ENCODE measurements around the gene FADS2.

DNA sequence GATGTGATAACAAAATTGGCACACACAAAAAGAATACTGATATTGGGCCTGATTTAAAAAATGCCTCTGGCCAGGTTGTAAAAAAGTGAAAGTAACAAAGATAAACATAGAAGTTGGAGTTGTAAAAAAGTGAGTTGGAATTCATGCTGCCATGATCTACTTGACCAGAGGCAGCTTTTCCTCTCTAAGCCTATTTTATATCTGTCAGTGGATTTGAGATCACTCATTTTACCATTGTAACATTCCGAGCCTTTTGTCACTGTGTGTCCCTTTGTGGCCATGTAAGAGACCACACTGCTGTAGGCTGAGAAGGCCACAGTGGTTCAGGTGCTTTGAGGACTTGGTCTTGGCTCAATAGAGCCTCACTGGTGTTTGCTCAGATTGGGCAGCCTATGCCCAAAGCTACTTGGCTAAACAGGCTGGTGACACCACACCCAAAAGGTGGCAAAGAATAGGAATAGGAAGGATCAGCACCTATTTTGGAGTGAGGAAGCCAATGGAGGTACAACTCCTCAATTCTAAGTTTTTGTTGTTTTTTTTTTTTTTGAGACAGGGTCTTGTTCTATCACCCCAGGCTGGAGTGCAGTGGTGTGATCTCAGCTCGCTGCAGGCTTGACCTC is 28.3 kb upstream of the FADS2 start:
- TF ChIP-seq CTCF (IDR thresholded peaks at IDR 0.05; ENCODE audit: low read depth, low read length, poor library complexity, severe bottlenecking) (no peak), EZH2phosphoT487 (IDR thresholded peaks at IDR 0.05; ENCODE audit: borderline replicate concordance, low read length) (no peak)
